Loucy (cell line): Measurements from ENCODE around the gene CCL23.

ENCODE experiments used
- H2AFZ ChIP-seq: fragments of 200-600 bp; sonication (generic); 2 replicates; pipeline ENCODE4 v1.6.0; 2016; ENCODE audit warnings: antibody characterized with exemption, mild to moderate bottlenecking, low read length, moderate library complexity
- H3F3A ChIP-seq: fragments of 200-600 bp; 2 replicates; pipeline ENCODE4 v1.6.0; 2016; ENCODE audit warnings: antibody characterized with exemption, low read depth, mild to moderate bottlenecking
- H3K27me3 ChIP-seq: fragments of 200-600 bp; sonication (generic); 2 replicates; pipeline ENCODE4 v1.6.1; 2014; ENCODE audit warnings: low read length, mild to moderate bottlenecking; ENCODE audit not compliant: insufficient read depth, poor library complexity, severe bottlenecking
- H3K36me3 ChIP-seq: fragments of 200-600 bp; sonication (generic); 2 replicates; pipeline ENCODE4 v1.6.1; 2016; ENCODE audit warnings: low read length; ENCODE audit not compliant: insufficient read depth
- H3K4me1 ChIP-seq: fragments of 200-600 bp; sonication (generic); 2 replicates; pipeline ENCODE4 v1.5.1; 2014; ENCODE audit warnings: low read length, mild to moderate bottlenecking; ENCODE audit not compliant: insufficient read depth, poor library complexity, severe bottlenecking
- H3K4me2 ChIP-seq: fragments of 200-600 bp; sonication (generic); 2 replicates; pipeline ENCODE4 v1.6.0; 2014; ENCODE audit warnings: antibody characterized with exemption, low read length, low read depth, mild to moderate bottlenecking; ENCODE audit not compliant: poor library complexity, severe bottlenecking
- H3K4me3 ChIP-seq: fragments of 200-600 bp; sonication (generic); 2 replicates; pipeline ENCODE4 v1.5.1; 2014; ENCODE audit warnings: low read length, mild to moderate bottlenecking, mixed read lengths; ENCODE audit not compliant: poor library complexity, severe bottlenecking
- H3K79me2 ChIP-seq: fragments of 200-600 bp; sonication (generic); 2 replicates; pipeline ENCODE4 v1.6.1; 2014; ENCODE audit warnings: low read length; ENCODE audit not compliant: insufficient read depth
- H3K9ac ChIP-seq: fragments of 200-600 bp; sonication (generic); 2 replicates; pipeline ENCODE4 v1.6.0; 2014; ENCODE audit warnings: mild to moderate bottlenecking, low read depth, low read length, moderate library complexity; ENCODE audit not compliant: poor library complexity, severe bottlenecking
- H3K9me2 ChIP-seq: fragments of 200-600 bp; sonication (generic); replicated peaks from 2 replicates; pipeline ENCODE4 v1.6.1; 2016; ENCODE audit warnings: low read depth, low read length, mixed read lengths
- H3K9me3 ChIP-seq: fragments of 200-600 bp; sonication (generic); 2 replicates; pipeline ENCODE4 v1.6.1; 2014; ENCODE audit warnings: mild to moderate bottlenecking, antibody characterized with exemption, low read length, low read depth; ENCODE audit not compliant: insufficient read depth
- H4K20me1 ChIP-seq: fragments of 200-600 bp; sonication (generic); 2 replicates; pipeline ENCODE4 v1.6.0; 2014; ENCODE audit warnings: antibody characterized with exemption, low read length, mild to moderate bottlenecking; ENCODE audit not compliant: insufficient read depth, poor library complexity, severe bottlenecking
- CTCF ChIP-seq: fragments of 200-600 bp; sonication (generic); conservative IDR thresholded peaks from 2 replicates; pipeline ENCODE4 v1.5.1; 2014; ENCODE audit warnings: mild to moderate bottlenecking, antibody characterized with exemption, low read length
- EZH2phosphoT487 ChIP-seq: fragments of 200-600 bp; IDR thresholded peaks from 2 replicates; pipeline ENCODE4 v1.6.1; 2018; ENCODE audit warnings: antibody characterized with exemption, mild to moderate bottlenecking, moderate library complexity, borderline replicate concordance

CCL23 gene

GRCh38 chr17:36055921-36056520 is 38.2 kb upstream of the CCL23 start:
- no peaks in the 10 kb centered on the region for H3K4me1 ChIP-seq
- H3K79me2 ChIP-seq = no peaks in the 10 kb centered on the region
- no peak overlapping the region for H2AFZ ChIP-seq

GRCh38 chr17:36055171-36055570 is 37.4 kb upstream of the CCL23 start:
- Histone ChIP-seq H2AFZ (no peak overlapping the region), H3K27me3 (no peaks in the 10 kb centered on the region), H3K9me3 (0 out of 2 replicates have a peak, but pooled peaks cover 3% of the 10 kb centered on the region), H3K9me2 (no peaks in the 10 kb centered on the region), H3K36me3 (no peaks in the 10 kb centered on the region), H3K4me3 (no peak overlapping the region), H4K20me1 (no peaks in the 10 kb centered on the region), H3K79me2 (no peaks in the 10 kb centered on the region), H3F3A (no peaks in the 10 kb centered on the region), H3K9ac (no peak overlapping the region), H3K4me1 (no peaks in the 10 kb centered on the region), H3K4me2 (no peak overlapping the region)
- TF ChIP-seq CTCF (no peak), EZH2phosphoT487 (no peak)

More at GRCh38 chr17:36055921-36056520, 38.2 kb upstream of the CCL23 start:
- Histone ChIP-seq H3K36me3 (no peaks in the 10 kb centered on the region), H4K20me1 (no peaks in the 10 kb centered on the region), H3K9me3 (no peaks in the 10 kb centered on the region), H3K27me3 (no peaks in the 10 kb centered on the region), H3K4me2 (no peak overlapping the region), H3K9me2 (no peaks in the 10 kb centered on the region), H3F3A (no peaks in the 10 kb centered on the region), H3K4me3 (no peak overlapping the region), H3K9ac (no peak overlapping the region)
- TF ChIP-seq EZH2phosphoT487 (no peak), CTCF (no peak)

GRCh38 chr17:36049643-36050042 is 31.9 kb upstream of the CCL23 start:
- no peaks in the 10 kb centered on the region for H3K4me1 ChIP-seq
- H3K9me2 ChIP-seq = no peaks in the 10 kb centered on the region
- H3K9ac ChIP-seq = no peak overlapping the region
- no peak overlapping the region for H3K4me2 ChIP-seq
- no peak for TF ChIP-seq CTCF
- no peak for TF ChIP-seq EZH2phosphoT487
- H3K27me3 ChIP-seq = peaks cover 11% of the 10 kb centered on the region
- no peaks in the 10 kb centered on the region for H3K79me2 ChIP-seq
- H4K20me1 ChIP-seq = no peaks in the 10 kb centered on the region
- H2AFZ ChIP-seq = no peak overlapping the region
- H3K4me3 ChIP-seq = no peak overlapping the region
- H3F3A ChIP-seq = no peaks in the 10 kb centered on the region
- H3K36me3 ChIP-seq = no peaks in the 10 kb centered on the region
- peaks cover 6% of the 10 kb centered on the region; the same call in 1 of the 2 replicates for H3K9me3 ChIP-seq
